Articular chondrocyte of knee joint (primary cell): ENCODE results near the gene NEK4. TPM values are rescaled to one million over a fixed set of nuclear protein-coding genes. Genes with fewer than 3 reads are reported as not detected.
A peak's percentile ranks its signal among the peaks of the same experiment; 100 is the strongest.

ENCODE experiments used
- small RNA-seq: library from RNA; depleted of rRNA; stranded (forward); fragments of <200 nt; gene quantifications from one replicate; pipeline ENCODE3, GENCODE V24; 2012
- total RNA-seq: library from RNA; depleted of rRNA; stranded (reverse); fragments of >200 nt; gene quantifications from 2 replicates; pipeline ENCODE4 v1.2.3, GENCODE V29; 2012

The NEK4 gene
- 21.0 and 21.8 TPM in 2 replicates for total RNA-seq

DNA sequence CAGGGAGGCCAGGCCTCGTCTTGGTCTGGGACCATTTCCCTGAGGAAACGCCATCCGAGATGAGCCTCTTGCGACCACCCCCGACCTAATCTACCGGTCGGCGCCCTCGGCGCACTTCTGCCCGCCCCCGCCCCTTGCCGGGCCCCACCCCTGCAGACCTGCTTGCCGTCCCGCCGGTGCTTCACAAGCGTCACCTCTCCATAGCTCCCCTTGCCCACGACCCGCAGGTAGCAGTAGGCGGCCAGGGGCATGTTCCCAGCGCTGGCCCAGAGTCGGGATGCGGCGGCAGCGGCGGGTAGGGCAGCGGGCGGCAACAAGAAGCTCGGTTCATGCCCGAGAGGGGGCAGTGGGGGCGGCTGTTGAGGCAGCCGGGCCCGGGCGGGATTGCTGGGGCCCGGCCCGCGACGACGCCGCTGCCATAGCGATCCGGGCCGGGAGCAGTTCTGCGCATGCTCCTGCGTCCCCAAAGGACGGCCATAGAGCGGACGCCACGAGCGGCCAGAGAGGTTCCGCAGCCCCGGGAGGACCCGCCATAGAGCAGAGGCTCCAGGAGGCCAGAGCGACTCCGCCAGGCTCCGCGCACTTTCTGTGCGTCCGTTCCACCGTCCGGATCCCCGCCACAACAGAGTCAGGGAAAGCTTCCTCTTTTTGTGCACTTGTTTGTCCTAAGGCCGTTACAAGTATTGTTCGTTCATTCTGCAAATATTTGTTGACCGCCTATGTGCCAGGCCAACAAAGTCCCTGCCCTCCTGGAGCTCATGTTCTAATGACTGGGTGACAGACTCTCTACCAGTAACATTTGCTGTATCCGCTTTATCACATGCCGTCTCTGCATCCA lies at the start of gene NEK4:
Gene NEK4 (minus strand): TSS at position 445 of the 838 bp plus-strand sequence. CDS start 194 bp downstream, at position 251.

GRCh38 chr3:52794612-52795099 lies 23.9 kb upstream of the NEK4 start, which contains the start of gene ITIH3:
Gene ITIH3, plus strand, starts transcription at chr3:52794796. Its CDS starts 8 bp downstream, at chr3:52794804.

DNA sequence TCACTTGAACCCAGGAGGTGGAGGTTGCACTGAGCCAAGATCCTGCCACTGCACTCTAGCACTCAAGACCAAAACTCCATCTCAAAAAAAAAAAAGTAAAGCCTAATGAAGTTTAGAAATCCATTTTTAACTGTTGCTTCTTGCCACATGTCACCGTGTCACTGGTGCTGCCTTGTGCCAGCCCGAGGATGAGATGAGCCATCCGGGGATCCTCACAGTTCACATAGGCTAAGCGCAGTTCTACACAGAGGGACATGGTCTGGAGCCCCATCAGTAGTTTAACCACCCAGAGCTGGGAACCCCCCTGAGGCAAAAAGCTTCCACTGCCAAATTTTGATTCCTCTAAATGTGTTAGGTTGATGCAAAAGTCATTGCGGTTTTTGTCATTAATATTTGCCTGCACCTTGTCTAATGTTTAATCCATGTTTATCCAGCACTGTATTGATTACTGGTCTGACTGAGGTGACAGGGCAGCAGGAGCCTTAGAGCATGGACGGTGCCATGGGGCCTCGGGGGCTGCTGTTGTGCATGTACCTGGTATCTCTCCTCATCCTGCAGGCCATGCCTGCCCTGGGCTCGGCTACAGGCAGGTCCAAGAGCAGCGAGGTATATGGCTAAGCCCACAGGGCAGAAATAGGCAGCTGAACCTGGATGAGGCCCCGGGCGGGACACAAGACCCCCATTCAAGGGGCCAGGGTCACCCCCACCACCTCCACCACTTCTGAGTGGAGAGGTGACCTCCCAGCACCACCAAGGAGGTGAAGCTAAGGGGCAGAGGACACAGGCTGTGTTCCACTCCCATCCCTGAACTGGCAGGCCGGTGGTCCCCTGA lies 6.6 kb upstream of the NEK4 start, which contains the start of gene ITIH1:
Gene ITIH1 (plus strand): TSS at position 473 of the 832 bp plus-strand sequence. CDS start 17 bp downstream, at position 490.

GRCh38 chr3:52705688-52706686 lies 64.8 kb downstream of the NEK4 start, which contains the start of the genes GLT8D1 and SPCS1:
Gene GLT8D1, minus strand, starts transcription at chr3:52705791. Its CDS starts 5,331 bp downstream, at chr3:52700460.
Gene SPCS1, plus strand, starts transcription at chr3:52706106. Its CDS starts 141 bp downstream, at chr3:52706247.

DNA sequence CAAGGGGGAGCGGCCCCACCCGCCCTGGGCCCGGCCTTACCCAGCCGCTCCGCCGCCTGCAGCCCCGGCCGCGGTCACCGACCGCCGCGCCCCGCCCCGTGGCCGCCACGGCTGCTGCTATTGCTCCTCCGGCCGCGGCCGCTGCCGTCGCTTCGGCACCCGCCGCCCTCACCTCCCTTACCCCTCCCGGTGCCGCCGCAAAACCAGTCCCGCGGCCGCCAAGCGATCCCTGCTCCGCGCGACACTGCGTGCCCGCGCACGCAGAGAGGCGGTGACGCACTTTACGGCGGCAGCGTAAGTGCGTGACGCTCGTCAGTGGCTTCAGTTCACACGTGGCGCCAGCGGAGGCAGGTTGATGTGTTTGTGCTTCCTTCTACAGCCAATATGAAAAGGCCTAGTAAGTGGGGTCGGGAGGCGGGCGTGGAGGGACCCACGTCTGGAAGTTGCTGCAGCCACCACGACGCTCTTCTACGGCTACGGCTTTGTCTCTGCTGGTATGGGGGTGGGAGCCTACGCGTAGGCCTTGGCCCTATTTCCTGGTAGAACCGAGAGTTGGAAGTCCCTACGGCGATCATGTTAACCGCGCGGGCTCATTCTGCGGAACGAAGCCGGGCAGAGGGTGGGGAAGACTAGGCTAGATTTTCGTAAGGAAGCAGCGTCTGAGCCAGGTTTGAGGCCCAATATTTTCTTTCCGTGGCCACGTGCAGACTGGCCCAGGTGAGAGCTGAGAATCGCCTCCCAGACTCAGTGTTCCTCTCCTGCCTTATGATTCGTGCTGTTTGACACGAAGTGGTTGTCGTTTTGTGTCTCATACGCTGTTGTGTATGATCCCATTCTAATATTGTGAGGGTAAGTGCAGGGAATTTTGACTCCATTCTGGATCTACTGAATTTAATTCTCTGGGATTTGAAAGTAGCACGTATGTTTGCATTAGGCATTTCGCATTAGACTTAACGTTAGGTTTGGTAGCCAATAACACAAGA lies 84.7 kb downstream of the NEK4 start, which contains the start of the genes GNL3 and PBRM1:
Gene GNL3 (plus strand): TSS at position 324 of the 983 bp plus-strand sequence. CDS start 61 bp downstream, at position 385.
Gene PBRM1 (minus strand): TSS at position 205 of the 983 bp plus-strand sequence.

Small RNA genes lying within 50 kb of the gene (small RNA-seq; reads per million reads assigned to genes)
- gene AC006254.2 (not detected), gene RF00569 (4,177 reads per million, percentile 100 among the genes with 10 or more reads in this experiment), gene RF01183 (not detected), gene SNORD19 (not detected), gene SNORD19B (not detected), gene SNORD69 (488 reads per million, percentile 99 among the genes with 10 or more reads in this experiment)

Other genes starting within 250 kb of the NEK4 start
- 31.9 and 41.2 TPM in 2 replicates for gene NT5DC2, start 237.1 kb downstream of the NEK4 start, total RNA-seq
- 2.5 and 5.4 TPM in 2 replicates for gene UQCC5, start 234.3 kb downstream of the NEK4 start, total RNA-seq
- gene PBRM1, start 85.0 kb downstream of the NEK4 start, total RNA-seq, result 95.6 and 99.3 TPM in 2 replicates
- 130 and 144 TPM in 2 replicates for gene GNL3, start 84.9 kb downstream of the NEK4 start, total RNA-seq
- 103 and 106 TPM in 2 replicates for gene GLT8D1, start 65.1 kb downstream of the NEK4 start, total RNA-seq
- gene SPCS1, start 64.8 kb downstream of the NEK4 start, total RNA-seq, result 106 and 119 TPM in 2 replicates
- gene ITIH1, start 6.7 kb upstream of the NEK4 start, total RNA-seq, result not detected in 2 replicates
- gene ITIH3, start 23.9 kb upstream of the NEK4 start, total RNA-seq, result 0.11 and 0.39 TPM in 2 replicates
- gene ITIH4, start 59.7 kb upstream of the NEK4 start, total RNA-seq, result 2.7 and 4.7 TPM in 2 replicates
- gene MUSTN1, start 64.1 kb upstream of the NEK4 start, total RNA-seq, result 0.39 TPM in 1 of 2 replicates, not detected in the other
- 10.2 and 12.8 TPM in 2 replicates for gene STIMATE, start 126.6 kb upstream of the NEK4 start, total RNA-seq